AML-193 (cell line): ENCODE results near the gene RCSD1.
A peak's percentile ranks its signal among the peaks of the same experiment; 100 is the strongest.

Experiments
- DNase-seq, 2 experiments: peaks; one replicate each; lab custom pipeline; 2025; lab: John Stamatoyannopoulos, UW

RCSD1 gene

DNA sequence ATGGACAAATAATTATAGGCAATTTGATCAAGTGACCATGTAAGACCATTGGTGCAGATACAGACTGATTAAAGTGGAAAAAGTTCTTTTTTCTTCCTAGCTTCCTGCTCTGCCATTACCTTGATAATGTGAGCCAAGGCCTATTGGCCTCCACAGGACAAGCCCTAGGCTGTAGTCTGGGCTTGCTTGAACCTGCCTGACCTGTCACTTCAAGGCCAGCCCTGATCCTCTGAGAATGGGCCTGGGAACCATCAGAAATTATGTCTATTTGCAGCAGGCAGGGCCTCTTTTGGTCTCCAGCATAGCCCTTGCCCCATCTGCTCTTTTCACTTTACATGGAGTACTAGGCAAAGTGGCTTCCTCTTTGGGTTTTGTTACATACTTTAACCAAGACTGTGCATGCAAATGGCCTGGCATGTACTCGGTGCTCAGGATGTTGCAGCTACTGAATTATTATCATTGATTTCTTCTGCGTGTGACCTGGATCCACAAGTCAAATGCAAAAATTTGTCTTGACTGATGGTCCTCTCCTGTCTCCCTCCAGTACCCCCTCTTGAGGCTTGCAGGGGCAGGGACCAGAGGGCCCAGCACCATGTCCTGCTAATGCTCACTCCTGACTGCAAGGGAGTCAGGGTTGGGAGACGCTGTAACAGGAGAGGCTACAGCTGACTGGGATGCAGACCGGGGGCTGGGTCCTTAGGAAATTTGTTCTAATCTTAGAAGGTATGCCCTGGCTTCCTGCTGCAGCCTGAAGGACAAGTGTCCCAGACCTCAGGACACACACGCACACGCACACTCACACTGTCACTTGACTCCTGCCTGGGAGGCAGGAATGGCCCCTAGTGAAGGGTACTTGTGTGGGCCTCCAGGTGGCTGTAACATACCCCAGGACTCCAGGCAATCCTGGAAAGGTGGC lies 39.4 kb downstream of the RCSD1 start:
- no peak for DNase-seq

DNA sequence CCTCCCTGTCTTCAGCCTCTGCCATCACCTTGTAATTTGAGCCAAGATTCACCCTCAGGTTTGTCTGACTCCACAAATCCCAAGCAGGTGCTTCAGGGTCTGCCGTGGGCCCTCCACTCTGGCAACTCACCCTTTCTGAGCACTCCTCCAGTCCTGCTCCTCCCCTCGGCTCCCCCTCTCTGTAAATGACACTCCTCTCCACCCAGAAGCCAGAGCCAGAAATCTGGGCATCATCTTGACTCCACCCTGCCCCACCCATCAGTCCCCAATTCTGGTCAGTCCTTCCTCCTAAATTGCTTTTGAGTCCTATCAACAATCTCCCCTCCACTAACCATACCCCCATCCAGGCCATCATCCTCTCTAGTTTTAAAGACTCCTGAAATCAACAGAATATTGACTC lies 40.5 kb downstream of the RCSD1 start:
- no peak for DNase-seq

DNA sequence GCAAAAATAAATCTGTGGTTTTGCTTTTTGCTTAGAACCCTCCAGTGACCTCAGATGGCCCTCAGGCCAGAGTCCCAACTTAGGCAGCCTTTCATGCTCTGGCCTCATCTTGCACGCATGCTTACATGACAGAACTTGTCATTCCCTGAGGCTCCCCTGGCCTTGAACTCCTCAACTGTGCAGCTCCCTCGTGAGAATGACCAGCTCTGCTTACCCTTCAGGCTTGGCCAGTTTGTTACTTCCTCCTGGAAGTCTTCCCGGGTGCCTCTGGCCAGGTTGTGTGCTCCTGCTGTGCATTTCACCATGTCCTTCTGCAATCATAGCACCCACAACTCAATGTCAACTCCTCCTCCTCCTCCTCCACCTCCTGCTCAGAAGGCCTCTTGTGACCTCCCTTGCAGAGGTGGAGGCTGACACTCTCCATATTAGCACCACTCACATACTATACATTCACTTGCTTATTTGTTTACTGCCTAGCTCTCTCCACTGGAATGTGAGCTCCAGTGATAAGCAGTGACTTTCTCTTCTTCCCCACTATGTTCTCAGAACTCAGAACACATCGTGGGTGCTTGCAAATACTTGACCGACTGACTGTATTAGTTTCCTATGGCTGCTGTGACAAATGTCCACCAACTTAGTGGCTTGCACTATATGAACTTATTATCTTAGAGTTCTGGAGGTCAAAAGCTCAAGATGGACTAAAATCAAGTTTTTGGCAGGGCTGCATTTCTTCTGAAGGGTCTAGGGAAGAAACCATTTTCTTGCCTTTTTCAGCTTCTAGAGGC lies 41.9 kb downstream of the RCSD1 start:
- peak; percentile 32 to 51 for DNase-seq

DNA sequence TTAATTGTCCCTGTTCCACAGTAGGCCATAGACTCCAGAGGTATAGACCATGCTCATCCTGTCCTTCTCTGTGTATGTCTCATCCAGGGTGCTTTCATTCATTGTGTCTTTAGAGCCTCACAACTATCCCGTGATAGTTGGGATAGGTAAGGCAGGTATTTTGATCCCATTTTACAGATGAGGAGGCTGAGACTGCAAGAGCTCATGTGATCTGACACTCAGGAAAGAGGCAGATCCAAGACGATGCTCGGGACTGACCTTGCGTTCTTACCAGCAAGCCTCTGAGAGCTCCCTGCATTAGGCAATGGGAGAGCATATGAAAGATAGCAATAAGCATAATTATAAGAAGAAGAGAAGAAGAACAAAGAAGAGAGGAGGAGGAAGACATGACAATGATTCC lies 42.8 kb downstream of the RCSD1 start:
- DNase-seq = no peak

DNA sequence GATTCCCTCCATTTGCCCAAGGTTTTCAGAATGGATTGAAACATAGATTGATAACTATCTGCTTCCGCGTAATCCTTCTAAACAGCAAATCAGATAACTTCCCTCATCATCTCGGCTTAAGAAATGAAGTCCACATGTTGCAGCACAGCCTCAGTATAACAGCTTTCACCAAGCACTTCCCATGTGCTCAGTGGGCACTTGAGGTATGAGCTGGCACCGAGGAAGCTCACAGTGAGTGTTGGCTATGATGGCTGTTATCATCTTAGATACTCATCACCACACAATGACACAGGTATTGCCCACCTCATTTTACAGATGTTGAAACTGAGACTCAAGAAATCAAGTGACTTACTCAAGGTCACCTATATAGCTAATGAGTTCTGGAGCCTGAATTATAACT lies 43.2 kb downstream of the RCSD1 start:
- DNase-seq = no peak

DNA sequence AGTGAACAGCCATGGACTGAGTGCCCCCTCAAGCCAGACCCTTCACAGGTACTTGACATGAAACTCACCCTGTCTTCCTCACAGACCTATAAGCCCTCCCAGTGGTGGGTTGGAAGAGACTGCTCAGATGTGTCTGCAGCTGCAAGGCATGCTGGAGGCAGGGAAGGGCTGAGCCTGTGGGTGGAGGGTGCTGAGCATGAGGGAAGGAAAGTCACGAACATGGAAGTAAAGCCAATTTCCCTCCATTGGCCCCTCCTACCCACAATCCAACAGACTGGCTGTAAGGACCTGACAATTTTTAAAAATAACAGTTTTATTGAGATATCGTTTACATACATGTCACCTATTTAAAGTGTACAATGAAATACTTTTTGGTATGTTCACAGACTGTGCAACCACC lies 44.1 kb downstream of the RCSD1 start:
- no peak for DNase-seq

DNA sequence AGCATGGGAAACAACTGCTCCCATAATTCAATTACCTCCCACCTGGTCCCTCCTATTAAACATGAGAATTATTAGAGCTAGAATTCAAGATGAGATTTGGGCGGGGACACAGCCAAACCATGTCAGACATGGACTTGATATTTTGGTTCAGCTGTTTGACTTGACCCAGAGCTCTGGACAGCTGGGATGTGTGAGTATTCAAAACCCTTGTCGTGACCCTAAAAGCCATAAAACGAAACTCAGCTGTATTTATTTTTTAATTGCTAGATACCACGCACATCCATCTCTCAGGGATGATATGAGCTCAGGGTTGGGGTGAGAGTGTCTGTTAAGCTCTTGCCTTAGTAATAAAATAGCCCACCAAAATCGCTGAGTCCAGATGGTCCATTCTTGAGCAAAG lies 45.4 kb downstream of the RCSD1 start:
- DNase-seq = no peak

DNA sequence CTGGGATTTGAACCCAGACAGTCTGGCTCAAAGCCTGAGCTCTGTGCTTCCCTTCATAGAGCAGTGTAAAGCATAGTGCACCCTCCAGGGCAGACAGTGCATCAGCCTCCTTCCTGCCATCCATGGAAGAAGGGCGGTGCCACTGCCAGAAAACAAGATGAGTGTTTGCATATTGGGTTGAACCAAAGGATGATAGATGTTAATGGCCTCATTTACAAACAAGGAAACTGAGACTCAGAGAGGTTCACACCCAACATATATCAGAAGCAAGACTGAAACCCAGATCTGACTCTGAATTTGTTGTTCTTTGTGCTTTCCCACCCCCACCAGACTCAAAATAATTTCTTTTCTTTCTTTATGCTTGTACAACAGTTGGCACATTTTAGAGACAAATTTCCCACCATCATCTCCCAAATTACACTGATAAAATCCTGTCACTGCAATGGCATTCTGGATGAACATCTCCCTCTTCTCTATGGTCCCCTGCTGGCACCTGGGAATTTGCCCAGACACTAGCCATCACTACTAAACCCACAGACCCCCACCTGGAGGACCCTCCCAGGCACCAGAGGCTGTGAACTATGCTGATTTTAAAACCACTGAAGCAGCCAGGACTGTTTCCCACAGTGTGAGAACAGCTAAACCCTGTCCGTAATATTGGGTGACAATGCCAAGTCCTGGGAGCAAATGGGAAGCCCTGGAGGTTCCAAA lies 46.3 kb downstream of the RCSD1 start:
- DNase-seq = no peak

DNA sequence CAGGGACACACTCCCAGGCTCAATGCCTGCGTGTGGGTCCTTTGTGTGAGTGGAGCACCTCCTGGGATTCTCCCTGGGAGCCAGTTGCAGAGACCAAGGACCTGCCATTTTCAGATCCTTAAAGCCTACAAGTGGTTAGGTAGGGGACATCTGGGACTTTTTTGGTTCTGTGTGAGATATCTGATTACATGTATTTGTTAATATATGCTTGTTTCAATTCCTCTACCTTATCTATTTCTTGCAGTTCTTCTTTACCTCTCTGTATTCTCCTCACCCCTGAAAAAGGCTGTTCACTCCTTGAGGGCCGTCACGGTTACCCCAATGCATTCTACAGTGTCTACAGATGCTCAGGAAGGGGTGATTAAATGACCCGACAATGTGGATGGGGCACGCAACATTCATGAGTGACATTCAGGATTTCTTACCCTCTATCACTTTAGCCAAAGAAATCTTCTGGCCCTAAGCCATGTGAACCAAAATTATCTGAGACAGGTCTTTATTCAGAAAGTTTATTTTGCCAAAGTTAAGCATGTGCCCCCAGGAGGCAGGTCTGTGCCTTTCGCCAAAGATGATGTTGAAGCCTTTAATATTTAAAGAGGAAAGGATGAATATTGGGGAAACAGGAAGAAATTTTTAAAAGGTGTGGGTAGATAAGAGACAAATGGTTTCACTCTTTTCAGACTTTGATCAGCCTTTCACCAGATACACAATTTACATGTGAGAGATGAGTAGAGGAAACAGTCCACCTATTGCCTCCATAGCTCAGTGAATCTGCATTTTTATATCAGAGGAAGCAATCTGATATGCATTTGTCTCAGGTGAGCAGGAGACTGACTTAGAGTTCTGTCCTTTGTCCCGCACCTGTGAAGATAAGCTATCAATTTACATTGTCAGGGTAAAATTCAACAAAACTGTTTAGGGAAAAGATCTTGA lies 47.1 kb downstream of the RCSD1 start:
- no peak for DNase-seq

DNA sequence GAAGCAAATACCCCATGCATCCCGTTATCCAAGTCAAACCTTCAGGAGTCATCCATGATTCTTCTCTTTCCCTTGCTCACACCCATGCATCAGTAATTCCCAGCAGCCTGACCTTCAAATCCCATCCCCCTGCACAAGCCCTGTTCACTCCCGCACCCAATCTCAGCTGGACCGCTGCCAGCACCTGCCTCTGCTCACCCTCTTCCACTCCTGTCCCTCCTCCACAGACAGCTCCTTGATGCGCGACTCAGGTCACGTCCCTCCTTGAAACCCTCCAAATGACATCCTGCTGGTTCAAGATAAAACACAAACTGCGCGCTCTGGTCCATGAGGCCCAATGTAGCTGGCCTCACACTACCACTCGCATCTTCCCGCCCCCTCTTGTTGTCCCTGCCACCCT lies 48.4 kb downstream of the RCSD1 start:
- no peak for DNase-seq

DNA sequence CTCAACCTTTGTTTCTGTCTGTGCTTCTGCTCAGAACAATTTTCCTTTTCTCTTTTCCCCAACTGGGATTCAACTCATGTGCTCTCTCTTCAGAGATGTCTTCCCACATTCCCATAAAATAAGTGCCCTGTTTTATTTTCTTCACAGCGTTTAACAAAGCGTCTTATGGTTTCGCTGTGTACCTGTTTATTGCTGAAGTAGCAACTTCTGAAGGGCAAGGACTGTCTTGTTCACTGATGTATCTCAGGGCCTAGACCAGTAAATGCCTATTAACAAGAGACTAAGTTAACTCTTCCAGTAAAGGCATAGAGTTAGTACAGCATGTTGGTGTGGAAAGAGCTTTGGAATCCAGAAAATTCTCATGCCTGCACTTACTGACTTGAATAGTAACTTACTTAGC lies 48.8 kb downstream of the RCSD1 start:
- DNase-seq = no peak

DNA sequence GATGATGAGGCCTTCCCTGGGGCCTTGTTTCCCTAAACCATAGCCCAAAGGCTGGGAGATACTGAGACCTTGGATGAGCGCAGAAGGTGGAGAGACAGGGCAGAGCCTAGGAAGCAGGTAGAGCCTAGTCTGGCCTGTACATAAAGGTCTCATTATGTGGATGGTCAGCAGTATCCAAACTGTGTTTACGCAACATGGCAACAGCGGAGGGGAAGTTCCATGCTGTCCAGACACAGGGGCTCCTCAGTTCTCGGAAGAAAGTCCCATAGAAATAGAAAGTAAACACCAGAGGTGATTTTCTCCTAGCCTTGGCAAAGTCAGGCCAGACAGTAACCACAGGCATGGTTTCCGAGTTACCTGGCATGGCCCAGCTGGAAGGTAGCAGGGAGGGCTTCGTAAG lies 49.7 kb downstream of the RCSD1 start:
- DNase-seq = no peak

DNA sequence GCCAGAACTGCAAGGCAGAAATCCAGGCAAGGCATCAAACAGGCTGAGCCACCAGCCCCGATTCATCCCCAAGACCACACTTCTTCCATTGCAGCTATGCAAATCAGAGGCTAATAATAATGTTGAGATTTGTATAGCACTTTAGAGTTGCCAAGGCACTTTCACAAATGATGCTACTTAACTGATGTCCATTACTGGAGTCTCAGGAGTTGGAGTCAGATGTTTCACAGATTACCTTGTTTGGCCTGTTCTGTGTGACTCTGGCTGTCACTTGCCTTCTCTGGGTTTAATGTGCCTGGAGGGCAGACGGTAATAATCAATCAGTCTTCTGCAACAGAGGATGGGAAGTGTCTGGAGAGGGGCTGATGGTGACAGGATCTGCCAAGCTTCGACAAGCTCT lies 51.0 kb downstream of the RCSD1 start:
- DNase-seq = no peak

DNA sequence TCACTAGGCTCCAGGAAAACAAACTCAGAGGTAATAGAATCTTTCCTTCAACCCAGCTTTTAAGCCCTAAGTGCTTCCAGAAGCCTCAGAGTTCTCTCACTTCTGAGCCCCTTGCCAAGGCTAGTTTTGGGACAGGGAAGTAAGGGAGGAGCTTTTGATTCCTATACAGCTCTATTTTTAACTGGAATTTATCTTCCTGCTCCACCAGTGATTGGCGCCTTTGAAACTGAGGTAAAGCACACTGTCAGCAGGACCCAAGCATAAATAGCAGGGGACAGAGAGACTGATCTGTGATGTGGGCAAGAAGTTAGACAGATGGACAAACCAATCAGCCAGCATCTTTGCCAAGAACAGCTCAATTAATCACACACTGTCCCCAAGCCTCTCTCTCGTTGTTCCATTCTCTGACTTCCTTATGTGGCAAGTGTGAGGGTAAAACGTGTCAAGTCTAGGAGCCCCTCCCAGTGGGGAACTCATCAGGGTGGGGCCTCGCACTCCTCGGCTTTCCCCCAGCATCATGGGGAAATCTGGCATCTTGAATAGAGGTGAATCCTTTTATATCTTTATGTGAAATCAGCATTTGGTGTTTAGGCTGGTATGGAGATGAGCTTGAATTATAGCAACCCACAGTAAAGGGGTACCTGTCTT lies 51.5 kb downstream of the RCSD1 start:
- DNase-seq = no peak

DNA sequence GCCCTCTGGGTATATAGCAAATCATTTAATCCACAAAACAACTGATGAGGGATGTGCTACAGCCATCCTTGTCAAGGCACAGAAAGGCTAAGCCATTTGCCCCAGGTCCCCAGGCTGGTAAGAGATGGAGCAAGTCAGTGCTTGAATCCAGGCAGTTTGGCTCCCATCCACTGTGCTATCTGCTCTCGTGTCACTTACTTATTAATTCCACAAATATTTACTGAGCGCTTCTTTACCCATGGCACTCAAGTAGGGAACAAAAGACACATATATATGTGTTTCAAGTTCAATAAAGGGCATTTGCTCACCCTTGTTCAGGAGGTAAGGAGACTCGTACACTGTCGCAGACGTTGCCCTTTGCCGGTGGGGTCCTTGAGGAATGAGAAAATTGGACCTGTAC lies 53.2 kb downstream of the RCSD1 start:
- no peak for DNase-seq

DNA sequence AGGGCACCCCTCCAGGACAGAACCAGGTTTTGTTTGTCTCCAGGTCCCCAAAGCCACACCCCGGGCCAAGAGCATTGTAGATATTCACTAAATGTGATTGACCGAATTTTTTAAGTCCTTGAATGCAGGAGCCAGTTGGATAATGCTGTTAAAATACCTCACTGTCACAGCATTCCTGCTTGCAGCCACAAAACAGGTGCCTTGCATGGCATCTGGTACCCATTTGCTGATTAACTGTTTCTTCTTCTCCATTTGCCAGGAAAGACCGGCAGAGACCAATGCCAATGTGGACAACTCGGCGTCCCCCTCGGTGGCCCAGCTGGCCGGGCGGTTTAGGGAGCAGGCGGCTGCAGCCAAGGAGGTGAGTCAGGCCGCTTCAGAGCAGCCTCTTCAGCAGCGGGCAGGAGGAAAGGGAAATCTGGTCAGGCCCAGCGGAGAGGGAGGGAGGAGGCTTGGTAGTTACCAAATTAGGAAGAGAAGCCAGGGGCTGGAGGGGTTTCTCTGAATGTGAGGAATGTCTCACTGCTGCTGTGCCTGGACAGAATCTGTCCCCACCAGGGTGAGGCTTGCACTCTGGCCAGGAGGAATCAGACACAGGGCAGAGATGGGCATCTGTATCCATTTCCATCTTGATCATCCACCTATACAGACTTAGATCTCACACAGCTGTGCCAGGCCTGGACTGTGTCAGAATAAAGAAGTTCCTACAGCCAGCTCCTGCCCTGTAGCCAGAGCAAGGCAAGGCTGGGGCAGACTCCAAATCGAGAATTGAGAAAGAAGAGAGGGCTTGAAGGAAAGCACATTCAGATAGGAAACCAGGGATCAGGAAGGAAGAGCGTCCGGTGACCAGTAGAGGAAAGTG lies 53.8 kb downstream of the RCSD1 start:
- no peak for DNase-seq

DNA sequence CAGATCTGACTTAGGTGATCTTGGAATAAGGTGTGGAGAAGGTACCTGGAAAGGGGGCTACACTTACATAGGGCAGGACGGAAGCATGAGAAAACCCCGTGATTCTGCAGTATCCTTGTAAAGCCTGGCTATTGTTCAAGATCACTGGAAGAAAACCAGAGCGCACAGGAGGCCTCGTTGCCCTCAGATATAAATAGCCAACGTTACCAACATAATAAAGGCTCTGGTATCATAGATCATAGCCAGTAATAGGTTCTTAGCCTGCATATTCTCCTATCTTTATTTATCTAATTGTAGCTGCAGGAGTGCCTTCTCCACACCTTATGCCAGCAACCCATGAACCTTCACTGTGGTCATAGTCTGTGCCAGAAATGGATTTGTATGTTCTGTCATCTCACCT lies 55.8 kb downstream of the RCSD1 start:
- no peak for DNase-seq

DNA sequence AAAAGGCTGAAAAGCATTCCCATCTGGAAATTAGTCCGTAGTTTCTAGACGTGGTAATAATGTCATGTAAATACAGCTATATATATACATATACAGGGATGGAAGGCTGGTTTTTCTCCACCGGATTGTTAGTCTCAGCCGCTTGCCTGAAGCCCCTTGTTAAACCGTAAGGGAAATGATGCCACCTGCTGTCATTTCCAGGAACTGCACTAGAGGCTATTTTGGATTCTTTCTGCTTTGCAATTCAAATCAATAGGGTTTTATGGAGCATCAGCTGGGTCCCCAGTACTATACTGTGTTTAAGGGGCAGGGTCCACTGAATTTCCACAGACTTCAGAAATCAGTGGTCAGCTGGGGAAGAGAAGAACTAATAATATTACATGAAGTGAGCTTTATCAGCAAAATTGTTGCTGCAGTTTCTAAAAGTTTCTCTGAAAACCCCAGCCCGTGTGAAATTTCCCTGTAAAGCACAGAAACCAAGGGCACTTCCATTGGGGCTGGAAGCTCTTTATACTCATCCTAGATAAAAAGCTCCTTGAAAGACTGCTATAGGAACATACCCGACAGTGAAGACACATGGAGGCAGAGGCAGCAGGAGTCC lies 58.0 kb downstream of the RCSD1 start:
- DNase-seq = peak; percentile 51 to 71

DNA sequence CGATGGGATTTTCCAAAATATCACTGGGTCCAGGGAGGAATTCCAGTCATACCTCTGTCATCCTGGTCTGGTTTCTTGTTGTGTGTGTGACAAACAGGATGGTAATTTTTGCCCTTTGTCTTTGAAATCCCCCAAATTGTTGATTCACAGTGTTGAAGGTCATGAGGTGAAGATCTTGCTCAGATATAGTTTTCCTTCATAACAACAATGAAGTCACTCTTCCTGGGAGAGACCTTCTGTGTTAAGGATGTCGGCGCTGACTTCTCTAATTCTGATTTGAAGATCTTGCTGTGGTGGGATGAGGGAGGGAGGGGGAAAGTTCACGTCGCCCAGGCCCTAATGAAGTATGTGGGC lies 59.5 kb downstream of the RCSD1 start:
- no peak for DNase-seq

DNA sequence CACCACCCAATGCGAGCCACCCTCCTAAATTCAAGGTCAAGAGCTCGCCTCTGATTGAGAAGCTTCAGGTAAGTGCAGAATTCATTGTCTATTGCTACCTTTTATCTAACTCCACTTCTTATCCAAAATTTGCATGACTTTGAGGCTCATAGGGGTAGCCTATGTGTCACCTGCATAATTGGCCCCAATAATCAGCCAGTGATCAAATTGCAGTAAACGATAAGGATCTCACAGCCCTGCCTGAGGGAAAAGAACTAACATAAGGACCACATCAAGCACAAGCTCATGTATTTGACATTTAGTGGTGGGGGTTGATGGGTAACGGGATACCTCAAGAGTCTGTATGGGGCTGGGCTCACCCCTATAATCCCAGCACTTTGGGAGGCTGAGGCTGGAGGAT lies 60.0 kb downstream of the RCSD1 start:
- DNase-seq = no peak
